Epidermal melanocyte (primary cell): ENCODE measurements around the gene SEPHS1.
"Not testable (repeated sequence)": the region's sequence is repeated elsewhere in the genome, so short reads cannot be mapped to it uniquely, and the experiment has no call there.

Source experiments
- DNase-seq: peaks from one replicate; pipeline ENCODE4 v3.0.0; 2011; ENCODE audit warnings: low spot score; ENCODE audit not compliant: insufficient read length

Gene SEPHS1

GRCh38 chr10:13360587-13360986 lies 12.5 kb upstream of the SEPHS1 start:
- DNase-seq = no peak

GRCh38 chr10:13356392-13356791 lies 8.3 kb upstream of the SEPHS1 start:
- DNase-seq = no peak

DNA sequence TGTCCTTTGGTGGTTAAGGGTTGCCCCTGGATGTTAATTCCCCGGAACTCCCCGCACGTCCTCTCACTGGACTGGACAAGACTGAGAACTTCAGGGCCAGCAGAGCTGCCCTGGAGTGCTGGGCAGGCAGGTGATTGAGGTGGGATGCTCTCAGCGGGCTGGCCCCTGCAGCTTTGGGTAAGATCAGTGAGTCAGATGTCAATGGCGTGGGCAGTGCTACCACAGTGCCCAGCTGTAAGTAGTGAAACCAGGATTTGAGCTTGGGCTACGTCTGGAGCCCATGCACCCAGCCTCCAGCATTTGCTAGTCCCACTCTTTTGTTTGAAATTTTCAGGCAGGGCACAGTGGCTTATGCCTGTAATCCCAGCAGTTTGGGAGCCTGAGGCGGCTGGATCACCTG lies 6.7 kb upstream of the SEPHS1 start:
- no peak for DNase-seq

GRCh38 chr10:13352519-13352918 lies 4.4 kb upstream of the SEPHS1 start:
- no peak for DNase-seq

DNA sequence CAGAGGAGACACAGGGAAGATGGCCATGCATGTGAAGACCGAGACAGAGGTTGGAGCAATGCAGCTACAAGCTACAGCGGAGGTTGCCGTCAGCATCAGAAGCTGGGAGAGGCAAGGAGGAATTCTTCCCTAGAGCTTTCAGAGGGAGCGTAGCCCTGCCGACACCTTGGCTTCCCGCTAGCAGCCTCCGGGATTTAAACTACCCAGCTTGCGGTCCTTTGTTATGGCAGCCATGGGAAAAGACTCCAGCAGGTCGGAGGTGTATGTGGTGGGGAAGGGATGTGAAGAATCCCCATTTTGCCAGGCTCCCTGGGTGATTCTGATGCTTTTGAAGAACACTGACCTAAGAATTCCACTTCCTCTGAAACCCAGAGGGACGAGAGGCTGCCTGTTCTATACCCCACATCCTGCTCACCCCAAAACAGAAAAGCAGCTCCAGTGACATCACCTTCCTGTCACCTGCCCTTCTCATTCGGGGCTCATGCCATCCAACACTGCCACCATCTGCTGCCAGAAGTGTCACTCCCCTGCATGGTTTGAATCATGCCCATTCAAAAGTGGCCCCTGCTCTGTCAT lies 3.3 kb upstream of the SEPHS1 start:
- no peak for DNase-seq

GRCh38 chr10:13349463-13350274 lies 1.6 kb upstream of the SEPHS1 start:
- DNase-seq = no peak

GRCh38 chr10:13347500-13348156 lies 465 bp downstream of the SEPHS1 start:
- DNase-seq = peak; percentile 77

DNA sequence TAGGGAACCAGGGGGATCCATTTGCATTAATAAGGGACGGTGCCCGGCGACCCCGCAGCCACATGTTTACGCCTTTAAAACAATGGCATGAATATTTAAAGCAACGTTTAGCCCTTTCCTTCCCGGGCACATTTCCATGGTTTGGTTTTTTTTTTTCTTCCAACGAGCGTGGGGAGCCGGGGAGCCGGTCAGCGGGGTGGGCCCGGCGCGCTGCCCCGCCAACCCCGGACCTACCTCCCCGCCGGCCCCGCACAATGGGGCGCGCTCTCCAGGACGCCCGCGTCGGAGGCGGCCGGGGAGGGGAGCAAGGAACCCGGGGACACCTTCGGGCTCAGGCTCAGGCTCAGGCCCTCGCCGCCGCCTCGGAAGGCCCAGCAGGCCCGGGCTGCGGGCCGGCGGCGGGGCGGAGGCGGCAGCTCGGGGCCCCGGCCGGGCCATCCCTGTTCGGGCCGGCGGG lies 1.0 kb downstream of the SEPHS1 start:
- no peak for DNase-seq

- no peak for DNase-seq
Observed at GRCh38 chr10:13346283-13347042, 1.6 kb downstream of the SEPHS1 start.

GRCh38 chr10:13340626-13341376 lies 7.3 kb downstream of the SEPHS1 start:
- no peak for DNase-seq

DNA sequence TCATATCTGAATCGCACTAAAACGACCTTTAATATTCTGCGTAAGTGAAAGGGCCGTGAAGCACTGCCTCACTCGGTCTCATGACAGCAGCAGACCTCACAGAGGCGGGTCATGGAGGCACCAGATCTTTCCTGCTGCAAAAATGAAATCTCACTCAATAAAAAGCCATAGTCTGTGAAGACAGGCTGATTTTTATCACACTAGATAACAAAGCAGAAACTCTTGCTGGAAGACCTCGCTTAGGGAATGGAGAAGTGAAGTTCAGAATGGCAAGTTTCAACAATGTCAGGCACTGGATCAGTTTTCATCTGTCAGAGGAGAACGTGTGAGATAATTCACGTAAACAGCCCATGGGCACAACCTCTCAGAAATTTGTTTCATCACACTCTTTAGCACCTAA lies 8.0 kb downstream of the SEPHS1 start:
- DNase-seq = no peak

- no peak for DNase-seq
Observed at GRCh38 chr10:13338390-13339110, 9.5 kb downstream of the SEPHS1 start.

- DNase-seq = no peak
Observed at GRCh38 chr10:13337827-13338196, 10.3 kb downstream of the SEPHS1 start.

- no peak for DNase-seq
Observed at GRCh38 chr10:13337128-13337826, 10.8 kb downstream of the SEPHS1 start.

DNA sequence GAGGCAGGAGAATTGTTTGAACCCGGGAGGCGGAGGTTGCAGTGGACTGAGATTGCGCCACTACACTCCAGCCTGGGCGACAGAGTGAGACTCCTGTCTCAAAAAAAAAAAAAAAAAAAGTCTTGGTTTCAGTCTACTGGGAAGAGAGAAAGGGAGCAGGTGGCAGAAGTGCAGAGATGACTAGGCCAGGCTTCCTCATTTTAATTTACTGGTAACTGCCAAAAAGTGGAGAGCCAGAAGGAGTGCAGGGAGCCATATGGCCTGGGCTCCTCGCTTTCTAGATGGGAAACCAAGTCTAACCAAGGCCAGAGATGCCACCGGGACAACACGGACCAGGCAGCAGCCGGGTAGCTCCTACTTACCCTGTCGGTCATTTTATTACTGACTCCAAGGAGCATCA lies 12.2 kb downstream of the SEPHS1 start:
- DNase-seq = no peak

DNA sequence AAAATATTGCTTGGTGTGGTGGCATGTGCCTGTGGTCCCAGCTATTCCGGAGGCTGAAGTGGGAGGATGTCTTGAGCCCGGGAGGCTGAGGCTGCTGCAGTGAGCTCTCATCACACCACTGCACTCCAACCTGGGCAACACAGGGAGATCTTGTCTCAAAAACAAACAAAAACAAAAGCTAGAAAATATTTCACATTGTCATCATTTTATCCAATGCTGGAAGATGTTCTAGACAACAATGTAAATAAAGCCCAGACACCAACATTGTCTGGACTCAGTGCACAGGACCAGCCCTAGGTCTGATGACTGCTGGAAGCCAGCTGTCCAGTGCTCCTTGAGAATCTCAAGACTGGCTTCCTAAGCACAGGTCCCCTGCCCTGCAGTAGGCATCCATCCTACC lies 13.5 kb downstream of the SEPHS1 start:
- no peak for DNase-seq

GRCh38 chr10:13331646-13332045 lies 16.4 kb downstream of the SEPHS1 start:
- DNase-seq = no peak

DNA sequence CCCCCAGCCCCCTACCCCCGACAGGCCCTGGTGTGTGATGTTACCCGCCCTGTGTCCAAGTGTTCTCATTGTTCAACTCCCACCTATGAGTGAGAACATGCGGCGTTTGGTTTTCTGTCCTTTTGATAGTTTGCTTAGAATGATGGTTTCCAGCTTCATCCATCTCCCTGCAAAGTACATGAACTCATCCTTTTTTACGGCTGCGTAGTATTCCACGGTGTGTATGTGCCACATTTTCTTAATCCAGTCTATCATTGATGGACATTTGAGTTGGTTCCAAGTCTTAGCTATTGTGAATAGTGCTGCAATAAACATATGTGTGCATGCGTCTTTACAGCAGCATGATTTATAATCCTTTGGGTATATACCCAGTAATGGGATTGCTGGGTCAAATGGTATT lies 17.1 kb downstream of the SEPHS1 start:
- not testable (repeated sequence) for DNase-seq

DNA sequence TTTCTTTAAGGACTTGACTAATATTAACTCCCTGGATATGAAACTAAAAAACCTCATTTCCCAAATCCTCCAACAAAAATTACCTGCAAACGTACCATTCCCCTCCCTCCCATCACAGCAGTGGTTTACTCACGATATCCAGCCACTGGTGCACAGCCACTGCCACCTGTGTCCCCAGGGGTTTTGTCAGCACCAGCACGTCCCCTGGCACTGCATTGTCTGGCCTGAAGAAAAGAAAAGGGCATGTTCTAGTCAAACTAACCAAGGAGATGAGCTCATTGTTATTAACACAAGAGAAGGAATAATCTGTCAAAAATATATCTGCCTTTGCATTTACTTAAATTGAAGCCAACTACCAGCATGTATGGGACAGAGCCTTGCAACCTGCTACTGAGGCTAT lies 18.5 kb downstream of the SEPHS1 start:
- no peak for DNase-seq

- DNase-seq = no peak
Observed at GRCh38 chr10:13328613-13329012, 19.5 kb downstream of the SEPHS1 start.
